Stimulated activated CD8-positive, alpha-beta memory T cell treated with anti-CD3 and anti-CD28 coated beads, Interleukin-12 subunit alpha, Interleukin-12 subunit beta, amount 100 ng/mL, for 4 hours (primary cell): ENCODE data around the gene MRPS24.
"Not testable (repeated sequence)": the region's sequence is repeated elsewhere in the genome, so short reads cannot be mapped to it uniquely, and the experiment has no call there.

Experiments
- DNase-seq: peaks from one replicate; pipeline ENCODE4 v3.0.0-alpha.2; 2020; ENCODE audit warnings: low read depth

The MRPS24 gene

DNA sequence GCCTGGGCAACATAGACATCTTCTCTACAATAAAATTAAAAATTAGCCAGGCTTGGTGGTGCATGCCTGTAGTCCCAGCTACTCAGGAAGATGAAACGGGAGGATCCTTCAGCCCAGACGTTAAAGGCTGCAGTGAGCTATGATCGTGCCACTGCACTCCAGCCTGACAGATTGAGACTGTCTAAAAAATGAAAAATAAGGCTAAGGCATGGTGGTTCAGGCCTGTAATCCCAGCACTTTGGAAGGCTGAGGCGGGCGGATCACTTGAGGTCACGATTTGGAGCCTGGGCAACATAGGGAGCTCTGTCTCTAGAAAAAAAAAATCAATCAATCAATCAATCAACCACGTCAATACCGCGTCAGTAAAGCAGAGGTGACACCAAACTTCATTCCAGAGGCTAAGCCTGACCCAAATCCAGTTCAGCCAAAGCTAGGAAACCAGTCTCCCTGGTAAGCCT lies 31.1 kb downstream of the MRPS24 start:
- DNase-seq, result no peak

DNA sequence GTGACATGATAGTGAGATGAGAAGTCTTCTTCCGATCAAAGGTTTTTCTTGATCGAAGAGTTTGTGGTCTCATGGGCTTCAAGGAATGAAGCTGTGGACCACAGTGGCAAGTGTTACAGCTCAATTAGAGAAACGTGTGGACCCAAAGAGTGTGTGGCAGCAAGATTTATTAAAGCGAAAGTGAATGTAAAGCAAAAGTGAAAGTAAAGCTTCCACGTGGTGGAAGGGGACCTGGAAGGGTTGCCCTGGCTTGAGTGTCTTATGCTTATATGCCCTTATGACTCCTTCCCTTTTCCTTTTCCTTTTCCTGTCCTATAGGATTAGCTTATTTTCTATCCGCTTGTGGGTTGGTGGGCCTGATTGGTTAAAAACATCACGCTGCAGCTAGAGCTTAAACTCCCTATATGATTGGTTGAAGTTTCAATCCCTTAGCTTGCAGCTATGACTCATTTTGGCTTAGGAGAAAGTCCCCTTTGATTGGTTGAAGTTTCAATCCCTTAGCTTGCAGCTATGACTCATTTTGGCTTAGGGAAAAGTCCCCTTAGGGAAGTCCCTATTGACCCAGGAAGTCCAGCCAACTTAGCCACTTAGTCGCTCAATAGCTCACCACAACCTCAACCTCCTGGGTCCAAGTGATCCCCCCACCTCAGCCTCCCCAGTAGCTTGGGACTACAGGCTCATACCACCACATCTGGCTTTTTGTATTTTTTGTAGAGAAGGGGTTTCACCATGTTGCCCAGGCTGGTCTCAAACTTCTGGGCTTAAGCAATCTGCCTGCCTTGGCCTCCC lies 34.7 kb downstream of the MRPS24 start:
- DNase-seq, result peak; percentile 28

DNA sequence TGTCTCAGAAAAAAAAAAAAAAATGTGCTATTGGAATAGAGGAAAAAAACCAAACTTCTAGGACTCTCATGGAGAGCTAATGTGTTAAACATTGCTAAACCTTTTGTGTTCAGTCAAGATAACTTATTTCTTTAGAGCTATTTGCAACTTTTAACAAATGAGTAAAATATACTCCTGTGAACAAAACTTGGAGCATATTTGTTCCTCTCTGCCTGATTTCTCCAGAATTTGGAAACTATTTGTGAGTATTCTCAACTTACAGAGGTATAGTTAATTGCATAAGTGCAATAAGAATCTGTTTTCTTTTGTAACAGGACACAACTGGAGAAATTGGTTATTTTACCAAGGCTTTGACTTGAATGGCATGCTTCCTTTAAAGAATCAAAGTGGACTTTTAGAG lies 38.4 kb downstream of the MRPS24 start:
- not testable (repeated sequence) for DNase-seq

DNA sequence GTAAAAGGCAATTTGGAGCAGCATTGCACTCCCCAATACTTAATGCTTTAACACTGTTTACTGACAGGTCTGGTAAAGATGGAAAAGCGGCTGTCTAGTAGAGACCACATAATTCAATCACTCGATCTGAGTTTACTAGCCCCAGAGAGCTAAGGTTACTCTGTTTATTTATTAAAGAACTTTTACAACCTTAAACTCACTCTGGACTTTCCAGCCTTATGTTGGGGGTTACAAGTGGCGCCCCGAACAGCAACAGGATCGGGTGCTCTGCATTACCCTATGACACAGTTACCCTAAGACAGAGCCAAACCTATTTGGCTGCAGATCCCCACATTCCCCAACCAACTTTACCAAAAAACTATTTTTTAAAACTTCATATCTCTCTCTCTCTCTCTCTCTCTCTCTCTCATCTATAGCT lies 43.9 kb downstream of the MRPS24 start:
- DNase-seq, result no peak

DNA sequence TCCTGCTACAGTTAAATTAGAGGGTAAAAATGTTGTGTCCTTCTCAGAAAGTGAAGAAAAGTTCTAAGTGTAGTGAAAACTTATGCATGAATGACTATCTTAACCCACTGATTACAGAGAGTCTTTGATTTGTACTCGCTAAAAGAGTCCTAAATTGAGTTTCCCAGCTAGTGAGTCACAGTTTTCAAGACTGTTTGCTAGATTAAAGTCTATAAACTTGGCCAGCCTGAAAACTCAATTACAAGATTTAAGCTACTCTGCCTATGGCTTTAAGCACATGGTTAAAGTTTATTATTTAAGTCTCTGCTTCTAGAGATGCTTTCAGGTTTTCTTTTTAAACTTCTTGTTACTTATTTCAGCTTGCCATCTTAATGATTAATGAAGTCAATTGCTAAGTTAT lies 44.4 kb downstream of the MRPS24 start:
- DNase-seq, result no peak

DNA sequence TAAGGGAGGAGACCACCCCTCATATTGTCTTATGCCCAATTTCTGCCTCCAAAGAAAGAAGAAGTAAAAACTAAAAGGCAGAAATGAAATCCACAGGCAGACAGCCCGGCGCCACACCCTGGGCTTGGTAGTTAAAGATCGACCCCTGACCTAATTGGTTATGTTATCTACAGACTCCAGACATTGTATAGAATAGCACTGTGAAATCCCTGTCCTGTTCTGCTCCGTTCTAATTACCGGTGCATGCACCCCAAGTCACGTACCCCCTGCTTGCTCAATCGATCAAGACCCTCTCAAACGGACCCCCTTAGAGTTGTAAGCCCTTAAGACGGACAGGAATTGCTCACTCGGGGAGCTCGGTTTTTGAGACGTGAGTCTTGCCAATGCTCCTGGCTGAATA lies 44.8 kb downstream of the MRPS24 start:
- DNase-seq, result not testable (repeated sequence)

DNA sequence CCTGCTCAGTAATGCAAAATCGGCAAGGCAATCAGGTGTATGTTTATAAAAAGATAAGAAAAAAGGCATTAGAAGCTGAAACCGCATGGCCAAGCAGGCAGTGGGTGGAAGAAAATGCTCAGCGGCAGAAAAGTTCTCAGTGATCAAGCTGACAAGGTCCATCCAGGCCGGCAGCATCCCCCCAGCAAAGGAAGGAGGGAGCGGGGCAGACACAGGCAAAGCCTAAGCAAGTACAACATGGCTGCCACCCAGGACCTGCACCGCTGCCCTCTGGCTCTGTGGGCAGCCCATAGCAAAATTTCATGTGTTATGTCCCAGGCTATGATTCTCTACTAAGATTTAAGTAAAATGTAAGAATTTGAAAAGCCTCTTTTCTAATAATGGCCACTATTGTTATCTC lies 45.4 kb downstream of the MRPS24 start:
- no peak for DNase-seq

DNA sequence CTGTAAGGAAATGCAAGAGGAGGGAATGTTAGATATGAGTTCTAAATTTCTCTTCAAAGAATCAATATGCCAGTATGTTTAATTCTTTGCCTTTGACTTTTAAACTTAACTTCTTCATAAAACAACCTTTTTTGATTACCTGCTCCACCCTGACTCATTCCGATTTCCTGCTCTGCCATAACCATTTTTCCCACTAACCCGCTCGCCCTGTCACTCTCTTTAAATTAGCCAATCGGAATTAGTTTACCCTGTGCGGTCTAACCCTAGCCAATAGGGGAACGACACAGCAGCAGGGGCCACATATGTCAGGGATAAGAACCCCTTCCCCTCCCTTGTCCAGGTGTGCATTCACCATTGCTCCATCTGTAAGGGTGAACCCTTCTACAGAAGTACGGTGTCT lies 45.9 kb downstream of the MRPS24 start:
- DNase-seq, result not testable (repeated sequence)
